Measurements from ENCODE around the gene GALNT2.

GRCh38 chr1:230315099-230315498 lies 248.1 kb downstream of the GALNT2 start:
- TF ChIP-seq, protein P1, sequence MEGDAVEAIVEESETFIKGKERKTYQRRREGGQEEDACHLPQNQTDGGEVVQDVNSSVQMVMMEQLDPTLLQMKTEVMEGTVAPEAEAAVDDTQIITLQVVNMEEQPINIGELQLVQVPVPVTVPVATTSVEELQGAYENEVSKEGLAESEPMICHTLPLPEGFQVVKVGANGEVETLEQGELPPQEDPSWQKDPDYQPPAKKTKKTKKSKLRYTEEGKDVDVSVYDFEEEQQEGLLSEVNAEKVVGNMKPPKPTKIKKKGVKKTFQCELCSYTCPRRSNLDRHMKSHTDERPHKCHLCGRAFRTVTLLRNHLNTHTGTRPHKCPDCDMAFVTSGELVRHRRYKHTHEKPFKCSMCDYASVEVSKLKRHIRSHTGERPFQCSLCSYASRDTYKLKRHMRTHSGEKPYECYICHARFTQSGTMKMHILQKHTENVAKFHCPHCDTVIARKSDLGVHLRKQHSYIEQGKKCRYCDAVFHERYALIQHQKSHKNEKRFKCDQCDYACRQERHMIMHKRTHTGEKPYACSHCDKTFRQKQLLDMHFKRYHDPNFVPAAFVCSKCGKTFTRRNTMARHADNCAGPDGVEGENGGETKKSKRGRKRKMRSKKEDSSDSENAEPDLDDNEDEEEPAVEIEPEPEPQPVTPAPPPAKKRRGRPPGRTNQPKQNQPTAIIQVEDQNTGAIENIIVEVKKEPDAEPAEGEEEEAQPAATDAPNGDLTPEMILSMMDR (IDR thresholded peaks at IDR 0.05; ENCODE audit: poor library complexity) = no peak
- TF ChIP-seq EZH2phosphoT487 (IDR thresholded peaks at IDR 0.05; ENCODE audit: low read depth, severe bottlenecking, unreplicated experiment) = no peak
- no peak for TF ChIP-seq EZH2 (IDR thresholded peaks at IDR 0.05; ENCODE audit: borderline replicate concordance)
